Tibial nerve (tissue), 4 donors: Measurements from ENCODE around the gene TBP.

Experiments
- CTCF ChIP-seq, 5 experiments: fragments of 200-600 bp in 3 of 5; fragments of 450-650 bp in 2 of 5; sonication (generic) in 3 of 5; IDR thresholded peaks; one replicate each; pipeline ENCODE4 v1.5.1; 2016 to 2019; ENCODE audit warnings: antibody characterized with exemption in 5 of 5, mild to moderate bottlenecking in 3 of 5, moderate library complexity in 2 of 5
- EP300 ChIP-seq, 2 donors: sonication (generic); formaldehyde crosslinking; IDR thresholded peaks; one replicate each; pipeline ENCODE4 v1.6.1; 2017; ENCODE audit warnings: antibody characterized with exemption in 2 of 2, mild to moderate bottlenecking in 1 of 2
- POLR2A ChIP-seq, 2 donors: fragments of 450-650 bp; IDR thresholded peaks; one replicate each; pipeline ENCODE4 v1.6.1; 2017; ENCODE audit warnings: antibody characterized with exemption in 2 of 2, mild to moderate bottlenecking in 2 of 2, moderate library complexity in 2 of 2

- TF ChIP-seq CTCF (IDR thresholded peaks at IDR 0.05) = no peak
- TF ChIP-seq EP300 (IDR thresholded peaks at IDR 0.05) = no peak
- no peak for TF ChIP-seq POLR2A (IDR thresholded peaks at IDR 0.05)
Measured at GRCh38 chr6:170584954-170585498, 30.9 kb downstream of the TBP start.
